Keratinocyte (primary cell): ENCODE measurements around the gene STK11IP. TPM values are rescaled to one million over a fixed set of nuclear protein-coding genes. Genes with fewer than 3 reads are reported as not detected.

ENCODE experiments used
- DNase-seq: peaks from one replicate; pipeline ENCODE4 v3.0.0-alpha.2; 2011; ENCODE audit warnings: low read depth, missing footprints, low spot score
- FAIRE-seq: peaks from 2 replicates; lab custom pipeline; 2011; peaks lifted over from hg19 to GRCh38; lab: Jason Lieb, UNC
- H2AFZ ChIP-seq: 2 replicates; pipeline ENCODE4 v1.6.0; 2012; ENCODE audit warnings: low read length, control low read depth, inconsistent platforms; ENCODE audit not compliant: control insufficient read depth
- H3K27ac ChIP-seq: 2 replicates; pipeline ENCODE4 v1.5.1; 2011; ENCODE audit warnings: low read length; ENCODE audit not compliant: control insufficient read depth, insufficient read depth
- H3K27me3 ChIP-seq: 3 replicates; pipeline ENCODE4 v1.6.0; 2011; ENCODE audit warnings: low read length; ENCODE audit not compliant: control insufficient read depth, insufficient read depth; ENCODE audit errors: extremely low read depth
- H3K36me3 ChIP-seq, 2 experiments: 2 replicates in 1 of 2; 3 replicates in 1 of 2; pipeline ENCODE4 v1.5.1; 2011; ENCODE audit warnings: low read length in 2 of 2, mild to moderate bottlenecking in 1 of 2; ENCODE audit not compliant: control insufficient read depth in 2 of 2, insufficient read depth in 2 of 2; ENCODE audit errors: extremely low read depth in 1 of 2
- H3K4me1 ChIP-seq: 3 replicates; pipeline ENCODE4 v1.5.1; 2011; ENCODE audit warnings: low read length; ENCODE audit not compliant: control insufficient read depth, insufficient read depth; ENCODE audit errors: extremely low read depth
- H3K4me2 ChIP-seq: 3 replicates; pipeline ENCODE4 v1.6.0; 2011; ENCODE audit warnings: low read depth, low read length; ENCODE audit not compliant: control insufficient read depth, insufficient read depth; ENCODE audit errors: extremely low read depth
- H3K4me3 ChIP-seq, 3 experiments: fragments of 200-600 bp in 1 of 3; sonication (generic) in 1 of 3; 2 replicates in 2 of 3; 3 replicates in 1 of 3; pipeline ENCODE4 v1.5.1; 2011 to 2016; ENCODE audit warnings: low read length in 3 of 3, mild to moderate bottlenecking in 3 of 3, control low read depth in 2 of 3, inconsistent platforms in 1 of 3, low read depth in 1 of 3, mixed read lengths in 1 of 3, mixed run types in 1 of 3, moderate library complexity in 1 of 3; ENCODE audit not compliant: control insufficient read depth in 2 of 3, insufficient read depth in 2 of 3; ENCODE audit errors: extremely low read depth in 1 of 3
- H3K79me2 ChIP-seq: 2 replicates; pipeline ENCODE4 v1.6.0; 2012; ENCODE audit warnings: low read length; ENCODE audit not compliant: control insufficient read depth, insufficient read depth
- H3K9ac ChIP-seq: 3 replicates; pipeline ENCODE4 v1.6.0; 2011; ENCODE audit warnings: low read length; ENCODE audit not compliant: control insufficient read depth, insufficient read depth; ENCODE audit errors: extremely low read depth
- H3K9me1 ChIP-seq: 3 replicates; pipeline ENCODE4 v1.6.0; 2011; ENCODE audit warnings: low read length; ENCODE audit not compliant: control insufficient read depth, insufficient read depth; ENCODE audit errors: extremely low read depth
- H3K9me3 ChIP-seq: 2 replicates; pipeline ENCODE4 v1.5.1; 2012; ENCODE audit warnings: low read depth, low read length; ENCODE audit not compliant: control insufficient read depth
- H4K20me1 ChIP-seq: 3 replicates; pipeline ENCODE4 v1.6.0; 2011; ENCODE audit warnings: low read length; ENCODE audit not compliant: control insufficient read depth, insufficient read depth; ENCODE audit errors: extremely low read depth
- EZH2 ChIP-seq: IDR thresholded peaks from one replicate; pipeline ENCODE4 v1.6.1; 2012; ENCODE audit warnings: inconsistent platforms, mild to moderate bottlenecking, low read length, moderate library complexity
- dilution Hi-C: fragments of 300-500 bp; cut with MboI; formaldehyde crosslinking; loops from one replicate; pipeline ENCODE4 v1.7.0; 2020; ENCODE audit warnings: low sequenced_read_pairs; ENCODE audit not compliant: extremely low pct_ligation_motif_present
- polyA plus RNA-seq, 5 experiments: library from polyadenylated mRNA; depleted of rRNA in 3 of 5; stranded (reverse) in 3 of 5; stranded (forward) in 1 of 5; unstranded in 1 of 5; fragments of >200 nt; gene quantifications; 1 replicate in 1 of 5; 2 replicates in 3 of 5; 3 replicates in 1 of 5; pipeline versions ENCODE4 v1.2.1 to v1.2.3, GENCODE V29; 2011 to 2012; ENCODE audit warnings: missing spikeins in 2 of 5, low read depth in 1 of 5, low replicate concordance in 1 of 5
- TF ChIP-seq, protein P1 (sequence below), 3 experiments: IDR thresholded peaks in 1 of 3; conservative IDR thresholded peaks in 1 of 3; optimal IDR thresholded peaks in 1 of 3; 2 replicates in 2 of 3; 3 replicates in 1 of 3; pipeline versions ENCODE3 to v1.5.1; 2011; ENCODE audit warnings: low read length in 3 of 3, mild to moderate bottlenecking in 3 of 3, moderate library complexity in 2 of 3, control low read depth in 1 of 3, inconsistent platforms in 1 of 3; ENCODE audit not compliant: insufficient read depth in 2 of 3; ENCODE audit errors: extremely low read depth in 1 of 3

STK11IP gene
- polyA plus RNA-seq, 1 donor (not counting 4 experiments of a cell fraction or from before 2014, with no cell fraction given) = 10.0 TPM

GRCh38 chr2:219614076-219614860, 16.6 kb downstream of the STK11IP start:
- Histone ChIP-seq H3K9me3 (no peaks in the 10 kb centered on the region), H3K4me3 (no peak overlapping the region), H3K4me2 (no peak overlapping the region), H3K36me3 (peaks cover 14 to 33% of the 10 kb centered on the region in 2 experiments), H2AFZ (no peak overlapping the region), H3K27ac (no peak overlapping the region), H3K4me1 (no peaks in the 10 kb centered on the region), H3K9me1 (no peaks in the 10 kb centered on the region), H4K20me1 (no peaks in the 10 kb centered on the region), H3K27me3 (no peaks in the 10 kb centered on the region), H3K79me2 (no peaks in the 10 kb centered on the region), H3K9ac (no peak overlapping the region)
- no peak for DNase-seq
- no peak for TF ChIP-seq EZH2
- TF ChIP-seq, protein P1, sequence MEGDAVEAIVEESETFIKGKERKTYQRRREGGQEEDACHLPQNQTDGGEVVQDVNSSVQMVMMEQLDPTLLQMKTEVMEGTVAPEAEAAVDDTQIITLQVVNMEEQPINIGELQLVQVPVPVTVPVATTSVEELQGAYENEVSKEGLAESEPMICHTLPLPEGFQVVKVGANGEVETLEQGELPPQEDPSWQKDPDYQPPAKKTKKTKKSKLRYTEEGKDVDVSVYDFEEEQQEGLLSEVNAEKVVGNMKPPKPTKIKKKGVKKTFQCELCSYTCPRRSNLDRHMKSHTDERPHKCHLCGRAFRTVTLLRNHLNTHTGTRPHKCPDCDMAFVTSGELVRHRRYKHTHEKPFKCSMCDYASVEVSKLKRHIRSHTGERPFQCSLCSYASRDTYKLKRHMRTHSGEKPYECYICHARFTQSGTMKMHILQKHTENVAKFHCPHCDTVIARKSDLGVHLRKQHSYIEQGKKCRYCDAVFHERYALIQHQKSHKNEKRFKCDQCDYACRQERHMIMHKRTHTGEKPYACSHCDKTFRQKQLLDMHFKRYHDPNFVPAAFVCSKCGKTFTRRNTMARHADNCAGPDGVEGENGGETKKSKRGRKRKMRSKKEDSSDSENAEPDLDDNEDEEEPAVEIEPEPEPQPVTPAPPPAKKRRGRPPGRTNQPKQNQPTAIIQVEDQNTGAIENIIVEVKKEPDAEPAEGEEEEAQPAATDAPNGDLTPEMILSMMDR (optimal IDR thresholded peaks at IDR 0.05 in 1 of 3, IDR thresholded peaks at IDR 0.05 in 1 of 3, conservative IDR thresholded peaks at IDR 0.05 in 1 of 3; ENCODE audit: extremely low read depth in 1 of 3, insufficient read depth in 2 of 3, low read length in 3 of 3) = no peak
- no peak for FAIRE-seq
- dilution Hi-C loops = no loop called here

DNA sequence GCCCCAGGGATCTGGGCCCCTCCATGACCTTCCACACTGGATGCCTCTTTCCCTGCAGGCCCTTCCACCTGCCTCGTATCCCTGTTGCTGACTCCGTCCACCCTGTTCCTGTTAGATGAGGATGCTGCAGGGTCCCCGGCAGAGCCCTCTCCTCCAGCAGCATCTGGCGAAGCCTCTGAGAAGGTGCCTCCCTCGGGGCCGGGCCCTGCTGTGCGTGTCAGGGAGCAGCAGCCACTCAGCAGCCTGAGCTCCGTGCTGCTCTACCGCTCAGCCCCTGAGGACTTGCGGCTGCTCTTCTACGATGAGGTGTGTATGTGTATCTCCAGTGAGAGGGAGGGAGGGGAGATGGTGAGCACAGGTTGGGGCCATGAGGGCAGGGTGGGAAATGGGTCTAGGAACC, 17.4 kb downstream of the STK11IP start:
- Histone ChIP-seq H3K9ac (no peak overlapping the region), H2AFZ (no peak overlapping the region), H3K9me1 (no peaks in the 10 kb centered on the region), H3K27ac (no peak overlapping the region), H3K4me2 (no peak overlapping the region), H3K4me3 (no peak overlapping the region), H3K27me3 (no peaks in the 10 kb centered on the region), H4K20me1 (no peaks in the 10 kb centered on the region), H3K79me2 (no peaks in the 10 kb centered on the region), H3K4me1 (no peaks in the 10 kb centered on the region), H3K36me3 (peaks cover 10 to 28% of the 10 kb centered on the region in 2 experiments), H3K9me3 (no peaks in the 10 kb centered on the region)
- FAIRE-seq = no peak
- dilution Hi-C loops = no loop called here
- TF ChIP-seq EZH2 = no peak
- TF ChIP-seq, protein P1 (optimal IDR thresholded peaks at IDR 0.05 in 1 of 3, IDR thresholded peaks at IDR 0.05 in 1 of 3, conservative IDR thresholded peaks at IDR 0.05 in 1 of 3; ENCODE audit: extremely low read depth in 1 of 3, insufficient read depth in 2 of 3, low read length in 3 of 3) = no peak
- no peak for DNase-seq
